GM18520 (cell line): ENCODE data around the gene KLHL3.
"Not testable (repeated sequence)": the region's sequence is repeated elsewhere in the genome, so short reads cannot be mapped to it uniquely, and the experiment has no call there.

Experiments used
- ATAC-seq: cut with Tn5 transposase; IDR thresholded peaks from one replicate; pipeline ENCODE4 v1.9.1; 2021; ENCODE audit not compliant: unreplicated experiment

The KLHL3 gene, protein sequence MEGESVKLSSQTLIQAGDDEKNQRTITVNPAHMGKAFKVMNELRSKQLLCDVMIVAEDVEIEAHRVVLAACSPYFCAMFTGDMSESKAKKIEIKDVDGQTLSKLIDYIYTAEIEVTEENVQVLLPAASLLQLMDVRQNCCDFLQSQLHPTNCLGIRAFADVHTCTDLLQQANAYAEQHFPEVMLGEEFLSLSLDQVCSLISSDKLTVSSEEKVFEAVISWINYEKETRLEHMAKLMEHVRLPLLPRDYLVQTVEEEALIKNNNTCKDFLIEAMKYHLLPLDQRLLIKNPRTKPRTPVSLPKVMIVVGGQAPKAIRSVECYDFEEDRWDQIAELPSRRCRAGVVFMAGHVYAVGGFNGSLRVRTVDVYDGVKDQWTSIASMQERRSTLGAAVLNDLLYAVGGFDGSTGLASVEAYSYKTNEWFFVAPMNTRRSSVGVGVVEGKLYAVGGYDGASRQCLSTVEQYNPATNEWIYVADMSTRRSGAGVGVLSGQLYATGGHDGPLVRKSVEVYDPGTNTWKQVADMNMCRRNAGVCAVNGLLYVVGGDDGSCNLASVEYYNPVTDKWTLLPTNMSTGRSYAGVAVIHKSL

DNA sequence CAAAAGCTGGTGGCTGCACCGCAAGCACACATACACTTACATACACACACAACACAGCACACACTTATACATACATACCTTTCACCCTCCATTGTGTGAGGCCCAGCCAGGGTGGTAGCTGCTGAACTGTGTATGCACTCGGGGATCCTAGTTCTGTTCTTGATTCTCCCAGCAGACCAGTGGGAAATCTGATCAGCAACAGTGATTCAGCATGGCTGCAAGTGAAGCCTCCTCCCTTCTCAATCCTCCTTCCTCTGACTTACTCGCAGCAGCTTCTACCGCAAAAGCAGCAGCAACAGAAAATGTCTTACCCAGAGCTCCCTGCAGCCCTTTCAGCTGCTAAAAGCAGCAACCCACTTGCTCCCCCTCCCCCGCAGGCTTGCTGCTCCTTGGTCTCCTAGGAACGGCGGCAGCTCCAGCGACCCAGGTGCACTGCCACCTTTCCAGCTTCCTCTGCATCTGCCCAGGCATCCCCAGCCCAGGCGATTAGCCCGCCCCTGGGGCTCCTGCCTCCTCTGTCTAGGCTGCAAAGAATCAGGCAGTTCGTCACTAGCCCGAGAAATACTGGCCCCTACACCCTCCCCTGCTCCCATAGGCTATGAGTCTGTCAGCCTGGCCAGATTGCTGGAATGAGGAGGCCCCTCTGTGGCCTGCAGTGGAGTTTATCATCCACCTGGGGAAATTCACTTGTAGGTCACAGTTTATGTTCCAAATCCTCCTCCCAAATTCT lies at the start of gene KLHL3:
TSS of gene KLHL3 (minus strand) at position 535 of the 730 bp plus-strand sequence. CDS start at position 92, 443 bp downstream.
- ATAC-seq = no peak

DNA sequence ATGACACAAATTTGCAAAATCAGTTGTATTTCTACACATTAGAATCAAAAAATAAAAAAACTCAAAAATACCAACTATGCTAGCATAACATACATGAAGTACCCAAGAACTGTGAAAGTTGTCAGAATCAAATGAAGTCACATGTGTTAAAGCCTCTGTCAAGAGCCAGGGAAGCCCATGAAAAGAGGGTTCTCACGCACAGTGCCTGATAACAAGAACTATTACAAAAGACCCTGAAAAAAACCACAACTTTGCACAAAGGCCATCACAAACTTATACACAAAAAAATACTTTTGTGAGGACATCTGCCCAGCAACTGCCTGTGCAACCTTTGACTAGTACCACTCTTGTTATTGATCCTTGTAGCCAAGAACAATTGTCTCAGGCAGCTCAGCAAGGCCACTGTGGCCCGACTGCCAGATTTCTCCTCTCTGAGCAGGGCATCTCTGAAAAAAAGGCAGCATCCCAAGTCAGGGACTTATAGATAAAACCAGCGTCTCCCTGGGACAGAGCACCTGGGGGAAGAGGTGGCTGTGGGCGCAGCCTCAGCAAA lies 47.2 kb upstream of the KLHL3 start:
- ATAC-seq = no peak

DNA sequence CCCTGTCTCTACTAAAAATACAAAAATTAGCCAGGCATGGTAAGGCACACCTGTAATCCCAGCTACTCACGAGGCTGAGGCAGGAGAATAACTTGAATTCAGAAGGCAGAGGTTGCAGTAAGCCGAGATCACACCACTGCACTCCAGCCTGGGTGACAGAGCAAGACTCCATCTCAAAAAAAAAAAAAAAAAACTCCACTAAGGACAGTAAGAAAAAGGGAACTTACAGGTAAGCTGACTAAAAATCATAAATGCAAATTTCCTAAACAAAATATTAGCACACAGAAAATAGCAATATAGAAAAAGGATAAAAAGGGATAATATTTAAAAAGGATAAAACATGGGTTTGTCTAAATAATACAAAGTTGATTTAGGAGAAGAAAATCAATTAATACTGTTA lies 46.2 kb upstream of the KLHL3 start:
- ATAC-seq = no peak

DNA sequence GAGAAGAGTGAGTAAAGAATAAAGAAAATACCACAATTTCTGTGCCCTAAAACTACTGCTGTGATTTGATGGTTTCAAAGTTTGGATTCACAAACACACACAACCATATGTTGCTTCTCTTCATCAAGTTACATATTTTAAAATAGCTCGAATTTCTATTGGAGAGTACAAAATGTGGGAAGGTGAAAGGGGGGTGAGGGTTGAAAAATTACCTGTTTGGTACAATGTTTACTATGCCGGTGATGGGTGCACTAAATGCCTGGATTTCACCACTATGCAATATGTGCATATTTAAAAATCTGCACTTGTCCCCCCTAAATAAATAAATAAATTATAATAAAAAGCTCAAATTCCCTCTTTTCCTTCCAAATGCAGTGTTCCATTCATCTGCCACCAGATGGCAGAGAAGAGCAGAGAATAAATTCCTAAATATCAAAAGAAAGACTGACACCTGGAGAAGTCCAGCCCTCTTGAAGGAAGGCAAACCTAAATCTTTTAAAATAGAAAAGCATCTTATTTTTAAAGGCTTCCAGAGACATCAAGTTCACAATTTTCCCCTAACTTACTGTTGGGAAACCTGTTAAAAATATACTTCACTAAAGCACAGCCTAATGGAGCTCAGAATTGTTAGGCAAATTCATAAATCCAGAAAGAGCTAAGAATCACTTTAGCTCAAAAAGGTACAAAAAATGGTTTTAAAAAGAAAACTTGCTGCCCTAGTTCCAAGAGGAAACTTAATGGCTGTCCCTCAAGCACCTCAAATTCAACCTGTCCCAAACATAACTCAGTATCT lies 43.1 kb upstream of the KLHL3 start:
- ATAC-seq = no peak

DNA sequence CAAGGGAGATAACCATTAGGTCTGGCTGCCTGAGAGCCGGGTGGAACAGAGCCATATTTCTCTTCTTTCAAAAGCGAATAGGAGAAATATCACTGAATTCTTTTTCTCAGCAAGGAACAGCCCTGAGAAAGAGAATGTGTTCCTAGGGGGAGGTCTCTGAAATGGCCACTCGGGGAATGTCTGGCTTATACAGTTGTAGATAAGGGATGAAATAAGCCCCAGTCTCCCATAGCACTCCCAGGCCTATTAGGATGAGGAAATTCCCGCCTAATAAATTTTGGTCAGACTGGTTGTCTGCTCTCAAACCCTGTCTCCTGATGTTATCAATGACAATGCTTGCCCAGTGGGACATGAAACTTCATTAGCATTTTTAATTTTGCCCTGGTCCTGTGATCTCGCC lies 32.0 kb upstream of the KLHL3 start:
- ATAC-seq = not testable (repeated sequence)

DNA sequence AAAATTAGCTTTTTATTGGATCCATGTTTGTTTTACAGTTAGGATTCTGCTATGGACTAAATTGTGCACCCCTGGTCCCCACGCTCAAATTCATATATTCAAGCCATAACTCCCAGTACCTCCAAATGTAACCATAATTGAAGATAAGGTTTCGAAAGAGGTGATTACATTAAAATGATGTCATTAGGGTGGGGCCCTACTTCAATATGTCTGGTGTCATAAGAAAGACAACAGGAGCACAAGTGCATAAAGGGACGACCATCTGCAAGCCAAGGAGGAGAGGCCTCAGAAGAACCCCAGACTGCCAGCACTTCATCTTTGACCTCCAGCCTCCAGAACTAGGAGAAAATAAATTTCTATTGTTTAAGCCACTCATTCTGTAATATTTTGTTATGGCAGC lies 25.7 kb upstream of the KLHL3 start:
- ATAC-seq = no peak

DNA sequence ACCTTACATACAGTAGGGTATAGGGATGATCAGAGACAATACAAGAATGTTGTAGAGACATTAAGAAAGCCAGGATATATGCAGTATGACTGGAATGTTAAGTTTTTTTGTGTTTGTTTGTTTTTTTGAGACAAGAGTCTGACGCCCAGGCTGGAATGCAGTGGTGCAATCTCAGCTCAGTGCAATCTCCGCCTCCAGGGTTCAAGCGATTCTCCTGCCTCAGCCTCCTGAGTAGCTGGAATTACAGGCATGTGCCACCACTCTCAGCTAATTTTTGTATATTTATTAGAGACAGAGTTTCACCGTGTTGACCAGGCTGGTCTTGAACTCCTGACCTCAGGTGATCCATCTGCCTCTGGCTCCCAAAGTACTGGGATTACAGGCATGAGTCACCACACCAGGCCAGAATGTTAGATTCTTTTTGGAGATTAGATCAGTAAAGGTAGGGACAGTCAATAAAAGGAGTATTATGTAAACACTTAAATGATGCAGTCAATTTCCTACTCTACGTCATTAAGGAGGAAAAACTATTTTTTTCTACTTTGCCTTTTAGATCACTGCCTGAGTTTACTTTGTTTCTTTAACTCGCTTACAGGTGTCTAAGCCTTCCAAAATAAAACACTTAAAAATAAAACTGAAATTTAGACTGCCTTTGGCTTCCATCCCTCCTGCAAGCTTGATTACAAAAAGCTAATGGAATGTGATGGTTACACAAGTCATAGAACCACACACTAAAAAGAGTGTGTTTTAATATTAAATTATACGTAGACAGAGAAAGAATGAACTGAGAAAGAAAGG lies 25.0 kb upstream of the KLHL3 start:
- no peak for ATAC-seq

DNA sequence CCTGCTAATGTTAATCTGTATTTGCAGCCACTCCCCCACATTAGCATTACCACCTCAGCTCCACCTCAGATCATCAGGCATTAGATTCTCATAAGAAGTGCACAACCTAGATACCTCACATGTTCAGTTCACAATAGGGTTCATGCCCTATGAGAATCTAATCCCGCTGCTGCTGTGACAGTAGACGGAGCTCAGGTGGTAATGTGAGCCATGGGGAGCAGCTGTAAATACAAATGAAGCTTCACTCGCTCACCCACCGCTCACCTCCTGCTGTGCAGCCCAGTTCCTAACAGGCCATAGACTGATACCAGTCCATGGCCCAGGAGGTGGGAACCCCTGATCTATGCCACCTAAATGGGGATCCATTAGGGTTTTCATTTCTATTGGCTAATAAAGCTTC lies 24.4 kb upstream of the KLHL3 start:
- ATAC-seq = no peak

DNA sequence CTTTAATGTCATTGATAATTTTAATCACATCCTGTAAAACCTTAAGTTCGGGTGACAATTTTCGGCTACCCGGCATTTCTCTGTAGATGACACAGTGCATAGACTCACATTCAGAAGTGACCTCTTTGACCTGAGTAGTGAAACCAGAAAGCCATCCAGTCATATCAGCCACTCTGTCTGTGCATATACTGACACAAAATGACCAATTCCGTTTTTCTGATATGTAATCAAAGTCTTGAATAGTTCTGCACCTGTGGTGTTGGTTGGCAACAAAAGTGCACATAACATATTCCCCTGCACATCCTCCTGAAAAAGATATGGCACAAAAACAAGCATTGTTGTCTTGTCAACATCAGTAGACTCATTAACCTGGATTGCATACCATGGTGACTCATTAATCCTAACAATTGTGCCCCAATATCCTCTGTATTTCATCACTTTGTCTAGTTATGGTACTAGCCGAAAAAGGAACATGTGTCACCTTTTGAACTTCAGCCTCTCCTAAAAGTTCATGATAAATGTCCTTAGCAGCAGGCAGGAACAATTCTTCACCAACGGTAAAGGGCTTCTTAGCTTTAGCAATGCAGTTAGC lies 22.9 kb upstream of the KLHL3 start:
- ATAC-seq = peak; percentile 55

DNA sequence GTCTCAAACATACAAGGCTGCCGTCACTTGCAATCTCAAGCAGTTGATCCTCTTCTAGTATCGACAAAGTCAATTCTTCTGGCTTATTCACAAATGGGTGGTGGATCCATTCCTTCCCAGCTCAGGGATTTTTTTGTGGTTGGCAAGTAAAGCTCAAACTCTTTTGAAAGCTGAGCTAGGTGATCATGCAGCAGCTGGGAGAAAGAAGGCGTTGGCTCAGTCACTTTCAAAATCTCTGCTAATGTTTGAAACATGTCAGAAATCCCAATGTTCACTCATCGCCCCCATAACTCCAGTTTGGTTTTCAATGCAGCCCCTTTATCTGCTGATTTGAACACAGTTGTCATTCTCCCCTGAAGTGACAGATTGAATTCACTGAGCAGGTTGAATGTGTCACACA lies 22.2 kb upstream of the KLHL3 start:
- ATAC-seq = no peak

DNA sequence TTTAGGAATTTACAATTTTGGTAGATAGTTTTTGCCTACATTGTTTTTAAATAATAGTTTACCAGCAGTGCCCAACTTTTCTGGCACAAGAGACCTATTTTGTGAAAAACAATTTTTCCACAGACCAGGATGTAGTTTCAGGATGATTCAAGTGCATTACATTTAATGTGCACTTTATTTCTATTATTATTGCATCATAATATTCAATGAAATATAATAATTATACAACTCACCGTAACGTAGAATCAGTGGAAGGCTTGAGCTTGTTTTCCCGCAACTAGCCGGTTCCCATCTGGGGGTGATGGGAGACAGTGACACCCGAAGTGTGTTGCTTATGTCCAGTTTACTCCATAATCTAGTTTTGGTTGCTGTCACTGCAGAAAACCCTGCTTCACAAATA lies 21.7 kb upstream of the KLHL3 start:
- ATAC-seq = no peak

DNA sequence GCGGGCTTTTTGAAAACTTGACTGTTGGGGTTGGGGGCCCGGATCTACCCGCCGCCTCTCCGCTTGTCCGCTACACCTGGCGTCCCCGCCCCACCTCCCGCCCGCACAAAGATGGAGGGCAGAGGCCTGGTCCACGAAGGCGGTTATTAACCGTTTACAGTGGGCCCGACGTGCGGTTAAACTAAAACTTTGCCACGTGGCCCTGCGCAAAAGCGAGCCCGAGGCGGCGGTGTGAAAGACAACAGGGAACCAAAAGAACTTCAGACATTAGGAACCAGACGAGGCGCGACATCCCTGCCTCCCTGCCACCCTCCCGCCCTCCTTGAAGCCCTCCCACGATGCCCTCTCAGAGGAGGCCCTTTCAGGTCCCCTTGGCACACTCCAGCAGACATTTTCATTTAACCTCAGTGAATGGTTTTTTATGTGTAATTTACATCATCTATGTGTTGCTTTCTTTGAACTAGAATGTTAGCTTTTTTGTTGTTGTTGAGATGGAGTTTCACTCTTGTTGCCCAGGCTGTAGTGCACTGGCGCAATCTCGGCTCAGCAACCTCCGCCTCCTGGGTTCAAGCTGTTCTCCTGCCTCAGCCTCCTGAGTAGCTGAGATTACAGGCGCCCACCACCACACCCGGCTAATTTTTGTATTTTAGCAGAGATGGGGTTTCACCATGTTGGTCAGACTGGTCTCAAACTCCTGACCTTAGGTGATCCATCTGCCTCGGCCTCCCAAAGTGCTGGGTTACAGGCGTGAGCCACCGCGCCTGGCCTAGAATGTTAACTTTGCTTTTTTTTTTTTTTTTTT lies 19.3 kb upstream of the KLHL3 start:
- ATAC-seq = no peak

DNA sequence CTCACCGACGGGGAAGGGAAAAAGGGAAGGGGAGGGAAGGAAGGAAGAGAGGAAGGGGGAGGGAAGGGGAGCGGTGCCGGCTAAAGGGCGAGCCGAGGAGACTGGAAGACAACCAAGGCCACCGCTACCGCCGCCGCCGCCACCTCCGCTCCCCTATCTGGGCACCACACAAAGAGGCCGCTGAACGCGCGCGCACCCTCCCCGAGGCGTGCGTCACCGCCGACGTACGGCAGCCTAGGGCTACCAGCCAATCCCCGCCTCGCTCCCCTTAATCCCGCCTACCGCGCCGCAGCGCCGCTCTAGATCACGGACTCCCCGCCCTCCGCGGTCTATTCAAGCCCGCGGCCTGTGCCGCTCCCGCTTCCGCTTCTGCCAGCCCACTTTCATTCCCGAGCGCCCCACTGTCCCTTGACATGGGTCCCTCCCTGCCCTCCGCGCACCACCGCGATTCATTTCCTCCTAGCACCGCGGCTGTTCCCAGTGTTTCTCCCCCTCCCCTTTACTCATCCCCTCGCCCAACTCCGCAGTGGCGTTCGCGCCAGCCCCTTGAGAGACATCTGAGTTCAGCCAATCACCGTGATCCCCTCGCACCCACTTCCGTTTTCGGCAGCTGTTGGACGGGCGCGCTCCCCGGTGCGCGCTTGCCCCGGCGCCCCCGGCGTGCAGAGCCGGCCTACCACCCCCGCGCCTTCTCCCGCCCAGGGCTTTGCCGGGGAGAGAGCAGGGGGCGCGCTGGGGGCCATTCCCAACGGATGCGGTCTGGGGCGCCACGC lies 18.5 kb upstream of the KLHL3 start, which contains the start of gene HNRNPA0:
TSS of gene HNRNPA0 (minus strand) at position 176 of the 773 bp plus-strand sequence. CDS start 297 bp downstream, outside the sequence.
- peak; percentile 65 for ATAC-seq

DNA sequence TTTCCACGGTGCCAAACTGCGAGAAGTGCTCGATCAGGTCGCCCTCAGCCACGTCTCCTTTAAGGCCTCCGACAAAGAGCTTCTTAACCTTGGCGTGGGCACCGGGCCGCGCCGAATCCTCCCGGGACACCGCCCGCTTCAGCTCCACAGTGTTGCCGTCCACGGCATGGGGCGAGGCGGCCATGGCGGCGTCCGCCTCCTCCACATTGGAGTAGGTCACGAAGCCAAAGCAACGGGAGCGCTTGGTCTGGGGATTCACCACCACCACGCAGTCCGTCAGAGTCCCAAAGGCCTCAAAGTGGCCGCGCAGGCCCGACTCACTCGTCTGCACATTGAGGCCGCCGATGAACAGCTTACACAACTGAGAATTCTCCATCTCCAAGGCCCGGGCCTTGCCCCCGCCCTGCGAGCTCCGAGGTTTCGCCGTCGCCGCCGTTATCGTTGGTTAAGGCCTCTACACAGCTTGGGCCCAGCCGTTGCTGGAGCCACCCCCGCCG lies 17.9 kb upstream of the KLHL3 start:
- peak; percentile 3 for ATAC-seq

DNA sequence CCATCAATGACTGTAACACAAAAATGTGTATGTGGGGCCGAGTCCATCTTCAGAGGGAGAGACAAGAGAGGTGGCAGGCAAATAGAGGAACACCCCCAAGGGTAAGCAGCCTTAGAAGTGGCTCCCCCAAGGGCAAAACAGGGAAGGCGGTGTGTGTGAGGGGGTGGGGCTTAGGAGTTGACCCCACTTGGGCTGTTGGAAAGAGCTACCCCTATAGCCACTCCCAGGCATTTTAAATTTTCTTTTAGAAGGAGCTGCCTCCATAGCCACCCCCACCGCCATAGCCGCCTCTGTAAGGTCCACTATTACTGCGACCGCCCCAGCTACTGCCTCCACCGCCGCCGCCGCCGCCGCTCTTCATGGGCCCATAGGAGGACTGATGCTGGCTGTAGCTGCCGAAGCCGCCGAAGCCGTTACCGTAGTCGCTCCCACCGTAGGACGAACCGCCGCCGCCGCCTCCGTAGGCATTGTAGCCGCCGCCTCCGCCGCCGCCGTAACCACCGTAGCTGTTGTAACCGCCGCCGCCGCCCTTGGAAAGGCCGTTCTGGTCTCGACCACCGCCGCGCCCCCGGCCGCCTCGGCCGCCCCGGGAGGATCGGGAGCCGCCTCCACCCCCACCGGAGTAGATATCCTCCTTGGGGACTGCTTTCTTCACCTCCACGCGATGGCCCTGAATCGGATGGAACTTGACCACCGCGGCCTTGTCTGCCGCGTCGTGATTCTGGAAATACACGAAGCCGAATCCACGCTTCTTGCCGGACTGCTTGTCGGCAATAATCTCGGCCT lies 17.2 kb upstream of the KLHL3 start:
- ATAC-seq = no peak

DNA sequence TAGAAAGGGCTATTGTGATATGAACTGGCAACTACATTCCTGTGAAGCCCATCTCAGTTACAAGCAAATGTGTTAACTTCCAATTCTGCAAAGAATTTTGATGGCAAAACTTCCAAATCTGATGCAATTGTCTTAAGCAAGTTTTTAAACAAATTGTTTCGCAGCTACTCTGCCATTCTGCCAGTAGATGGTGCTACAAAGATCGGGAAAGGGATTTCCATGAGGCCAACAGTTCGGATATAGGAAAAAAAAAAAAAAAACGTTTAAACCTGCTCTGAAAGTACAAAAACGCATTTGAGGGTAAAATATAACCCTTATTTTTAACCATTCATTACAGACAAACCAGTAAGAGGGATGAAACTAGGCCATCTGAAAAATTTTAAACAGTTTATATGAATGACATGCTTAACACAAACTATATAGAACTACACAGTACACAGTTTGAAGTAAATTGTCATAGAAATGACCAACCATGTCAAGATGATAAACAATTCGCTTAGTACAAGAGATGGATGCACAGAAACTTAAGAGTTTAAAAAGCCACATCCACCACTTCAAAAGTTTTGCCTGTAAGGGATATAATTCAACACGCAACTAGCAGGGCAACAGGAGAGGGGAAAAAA lies 16.1 kb upstream of the KLHL3 start:
- ATAC-seq = no peak

DNA sequence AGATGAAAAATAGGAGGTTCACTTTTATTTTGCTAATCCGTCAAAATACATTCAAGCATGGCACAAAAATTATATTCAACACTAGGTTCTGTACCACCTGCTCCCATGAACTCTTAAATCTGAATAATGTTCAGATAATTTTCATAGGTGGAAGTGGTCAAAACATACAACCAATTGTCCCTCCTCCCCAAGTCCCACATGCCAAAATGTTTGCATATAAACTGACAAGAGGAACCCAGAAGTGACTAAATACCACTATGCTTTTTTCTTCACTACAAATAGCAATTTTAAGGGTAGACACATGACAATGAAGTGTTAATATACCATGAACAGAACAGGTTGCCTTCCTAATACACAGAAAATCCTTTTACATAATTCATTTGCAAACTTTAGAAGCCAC lies 14.5 kb upstream of the KLHL3 start:
- ATAC-seq = no peak
